HCT116 (cell line): ENCODE data around the gene SLC24A1. TPM values are rescaled to one million over a fixed set of nuclear protein-coding genes. Genes with fewer than 3 reads are reported as not detected.

Experiments
- ATAC-seq: fragments of 200-7000 bp; cut with Tn5 transposase; 2 replicates; pipeline ENCODE4 v1.9.1; 2020; ENCODE audit warnings: mild to moderate bottlenecking, moderate library complexity
- BruUV-seq: library from RNA; stranded (reverse); fragments of 400-500 nt; replicated peaks from 2 replicates; lab custom pipeline; 2021; lab: Mats Ljungman, UMichigan
- CTCF ChIA-PET: fragments of 300-600 bp; sonication (Branson Sonifier 250); formaldehyde crosslinking; loops from one replicate; lab custom pipeline; 2021; ENCODE audit warnings: antibody characterized with exemption; lab: Charles Lee
- POLR2A ChIA-PET: fragments of 300-600, 350-600 bp; sonication (Branson Sonifier 250); formaldehyde crosslinking; loops from one replicate; lab custom pipeline; 2021; ENCODE audit warnings: antibody characterized with exemption; lab: Charles Lee
- RAD21 ChIA-PET, 2 experiments: fragments of 300-600 bp; sonication (Branson Sonifier 250); formaldehyde crosslinking; loops; one replicate each; lab custom pipeline; 2023; ENCODE audit warnings: low total read pairs in 2 of 2; ENCODE audit not compliant: uncharacterized antibody in 2 of 2, unreplicated experiment in 2 of 2, low non-redundant PET in 1 of 2; lab: Charles Lee
- DNase-seq: peaks from one replicate; pipeline ENCODE4 v3.0.0-alpha.2; 2010; ENCODE audit warnings: low read depth, low spot score
- H2AFZ ChIP-seq: fragments of 200-600 bp; shearing (Covaris generic), sonication (generic); 2 replicates; pipeline ENCODE4 v1.6.1; 2017; ENCODE audit warnings: low read depth, mixed run types, mixed read lengths, antibody characterized with exemption, low read length; ENCODE audit not compliant: poor library complexity, severe bottlenecking
- H3K27ac ChIP-seq: 2 replicates; pipeline ENCODE4 v1.5.1; 2012; ENCODE audit warnings: low read depth, low read length
- H3K27me3 ChIP-seq: fragments of 200-600 bp; sonication (generic); 2 replicates; pipeline ENCODE4 v1.6.1; 2016; ENCODE audit warnings: mixed run types, low read length, mixed read lengths; ENCODE audit not compliant: insufficient read depth
- H3K36me3 ChIP-seq, 2 experiments: fragments of 200-500 bp in 1 of 2; fragments of 200-600 bp in 1 of 2; sonication (Bioruptor generic) in 1 of 2; sonication (generic) in 1 of 2; 2 replicates each; pipeline versions ENCODE4 v1.5.1 to v1.6.1; 2014 to 2016; ENCODE audit warnings: low read length in 2 of 2, inconsistent platforms in 1 of 2, mixed read lengths in 1 of 2, mixed run types in 1 of 2; ENCODE audit not compliant: insufficient read depth in 2 of 2, control insufficient read depth in 1 of 2
- H3K4me1 ChIP-seq, 2 experiments: fragments of 200-600 bp in 1 of 2; sonication (generic) in 1 of 2; 2 replicates each; pipeline versions ENCODE4 v1.5.1 to v1.6.1; 2012 to 2017; ENCODE audit warnings: low read length in 2 of 2, inconsistent platforms in 1 of 2, mild to moderate bottlenecking in 1 of 2, mixed read lengths in 1 of 2, mixed run types in 1 of 2, moderate library complexity in 1 of 2; ENCODE audit not compliant: insufficient read depth in 2 of 2, control insufficient read depth in 1 of 2
- H3K4me2 ChIP-seq: fragments of 200-600 bp; sonication (generic); 2 replicates; pipeline ENCODE4 v1.6.1; 2017; ENCODE audit warnings: mixed run types, low read length, mixed read lengths
- H3K4me3 ChIP-seq, 2 experiments: fragments of 200-600 bp in 1 of 2; sonication (generic) in 1 of 2; replicated peaks in 1 of 2; 2 replicates each; pipeline ENCODE4 v1.5.1; 2011 to 2016; ENCODE audit warnings: low read length in 2 of 2, control low read depth in 1 of 2, low read depth in 1 of 2, mild to moderate bottlenecking in 1 of 2, mixed read lengths in 1 of 2, mixed run types in 1 of 2
- H3K79me2 ChIP-seq: fragments of 200-600 bp; sonication (generic); 2 replicates; pipeline ENCODE4 v1.6.1; 2017; ENCODE audit warnings: mild to moderate bottlenecking, mixed run types, low read length, moderate library complexity, mixed read lengths; ENCODE audit not compliant: insufficient read depth
- H3K9ac ChIP-seq: fragments of 200-600 bp; sonication (generic); 2 replicates; pipeline ENCODE4 v1.6.1; 2016; ENCODE audit warnings: low read length, mixed read lengths
- H3K9me2 ChIP-seq: fragments of 200-600 bp; sonication (generic), shearing (Covaris generic); 2 replicates; pipeline ENCODE4 v1.6.1; 2017; ENCODE audit warnings: mixed run types, mild to moderate bottlenecking, moderate library complexity; ENCODE audit not compliant: insufficient read depth
- H3K9me3 ChIP-seq, 2 experiments: fragments of 200-500 bp in 1 of 2; fragments of 200-600 bp in 1 of 2; sonication (Bioruptor generic) in 1 of 2; sonication (generic) in 1 of 2; 2 replicates each; pipeline ENCODE4 v1.6.1; 2014 to 2017; ENCODE audit warnings: low read length in 2 of 2, mixed read lengths in 2 of 2, inconsistent platforms in 1 of 2, low read depth in 1 of 2, mild to moderate bottlenecking in 1 of 2, mixed run types in 1 of 2, moderate library complexity in 1 of 2; ENCODE audit not compliant: control insufficient read depth in 1 of 2, insufficient read depth in 1 of 2
- H4K20me1 ChIP-seq: fragments of 200-600 bp; sonication (generic), shearing (Covaris generic); 2 replicates; pipeline ENCODE4 v1.6.1; 2017; ENCODE audit warnings: mixed run types, mild to moderate bottlenecking, moderate library complexity; ENCODE audit not compliant: insufficient read depth
- CBX3 ChIP-seq: IDR thresholded peaks from 2 replicates; pipeline ENCODE4 v1.6.1; 2012; ENCODE audit warnings: low read depth
- CEBPB ChIP-seq: IDR thresholded peaks from 2 replicates; pipeline ENCODE4 v1.6.1; 2012; ENCODE audit warnings: low read depth
- CTCF ChIP-seq, 3 experiments: fragments of 200-600 bp in 1 of 3; sonication (generic) in 1 of 3; IDR thresholded peaks in 2 of 3; conservative IDR thresholded peaks in 1 of 3; 2 replicates each; pipeline ENCODE4 v1.5.1; 2012 to 2017; ENCODE audit warnings: low read depth in 2 of 3, low read length in 2 of 3, antibody characterized with exemption in 1 of 3, borderline replicate concordance in 1 of 3, control low read depth in 1 of 3, mild to moderate bottlenecking in 1 of 3, mixed read lengths in 1 of 3, mixed run types in 1 of 3, moderate library complexity in 1 of 3; ENCODE audit not compliant: insufficient read depth in 1 of 3
- ELF1 ChIP-seq: IDR thresholded peaks from 2 replicates; pipeline ENCODE4 v1.6.1; 2012; ENCODE audit warnings: low read depth, borderline replicate concordance
- EZH2phosphoT487 ChIP-seq: fragments of 200-600 bp; IDR thresholded peaks from 2 replicates; pipeline ENCODE4 v1.6.1; 2018; ENCODE audit warnings: antibody characterized with exemption, borderline replicate concordance
- FOSL1 ChIP-seq: IDR thresholded peaks from 2 replicates; pipeline ENCODE4 v1.6.1; 2012; ENCODE audit warnings: low read depth
- JUND ChIP-seq: IDR thresholded peaks from 2 replicates; pipeline ENCODE4 v1.6.1; 2012
- POLR2A ChIP-seq: IDR thresholded peaks from 2 replicates; pipeline ENCODE4 v1.7.0; 2011; ENCODE audit warnings: borderline replicate concordance; ENCODE audit not compliant: insufficient read depth, insufficient read length; ENCODE audit errors: extremely low read depth
- POLR2AphosphoS5 ChIP-seq: IDR thresholded peaks from 2 replicates; pipeline ENCODE4 v1.6.1; 2011; ENCODE audit warnings: mild to moderate bottlenecking, low read depth, low read length, moderate library complexity
- REST ChIP-seq: IDR thresholded peaks from 2 replicates; pipeline ENCODE4 v1.6.1; 2012; ENCODE audit warnings: low read depth
- SIN3A ChIP-seq: IDR thresholded peaks from 2 replicates; pipeline ENCODE4 v1.6.1; 2012; ENCODE audit warnings: low read depth
- SRF ChIP-seq: IDR thresholded peaks from 2 replicates; pipeline ENCODE4 v1.6.1; 2012; ENCODE audit warnings: low read depth
- TCF7L2 ChIP-seq: IDR thresholded peaks from 2 replicates; pipeline ENCODE4 v1.7.0; 2011; ENCODE audit warnings: borderline replicate concordance, inconsistent platforms; ENCODE audit not compliant: insufficient read depth, insufficient read length; ENCODE audit errors: extremely low read depth
- YY1 ChIP-seq: IDR thresholded peaks from 2 replicates; pipeline ENCODE4 v1.6.1; 2011; ENCODE audit warnings: low read length, low read depth, moderate library complexity, mild to moderate bottlenecking; ENCODE audit not compliant: insufficient replicate concordance; ENCODE audit errors: extremely low read depth
- ZNF274 ChIP-seq: fragments of 200-500 bp; sonication (Bioruptor generic); IDR thresholded peaks from 2 replicates; pipeline ENCODE4 v1.6.1; 2014; ENCODE audit warnings: mild to moderate bottlenecking, low read depth, low read length, inconsistent platforms
- intact Hi-C: fragments of 100-400 bp; cut with micrococcal nuclease; formaldehyde crosslinking; loops from 2 replicates; pipeline ENCODE4 v1.10.0; 2022
- total RNA-seq: library from RNA; stranded (reverse); gene quantifications from one replicate; pipeline ENCODE4 v1.2.1, GENCODE V29; 2021; ENCODE audit not compliant: unreplicated experiment
- TF ChIP-seq, protein P1 (sequence below): IDR thresholded peaks from 2 replicates; pipeline ENCODE4 v1.6.1; 2012
- TF ChIP-seq, protein P2 (sequence below): IDR thresholded peaks from 2 replicates; pipeline ENCODE4 v1.6.1; 2012

SLC24A1 gene
- total RNA-seq, 1 experiment from 2014 or later = 15.9 TPM

GRCh38 chr15:65603134-65603533 is 18.6 kb upstream of the SLC24A1 start:
- ATAC-seq = no peak
- no peaks in the 10 kb centered on the region for H3K27me3 ChIP-seq
- no peak overlapping the region for H3K27ac ChIP-seq
- TF ChIP-seq SRF (no peak), EZH2phosphoT487 (no peak), CBX3 (no peak), YY1 (no peak), ELF1 (no peak), FOSL1 (no peak), CTCF (IDR thresholded peaks at IDR 0.05 in 2 of 3, conservative IDR thresholded peaks at IDR 0.05 in 1 of 3; ENCODE audit: borderline replicate concordance in 1 of 3, insufficient read depth in 1 of 3, low read depth in 2 of 3, low read length in 2 of 3) (no peak), POLR2A (no peak)
- TF ChIP-seq, protein P1, sequence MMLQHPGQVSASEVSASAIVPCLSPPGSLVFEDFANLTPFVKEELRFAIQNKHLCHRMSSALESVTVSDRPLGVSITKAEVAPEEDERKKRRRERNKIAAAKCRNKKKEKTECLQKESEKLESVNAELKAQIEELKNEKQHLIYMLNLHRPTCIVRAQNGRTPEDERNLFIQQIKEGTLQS = no peak
- intact Hi-C loops = no loop called here
- H3K79me2 ChIP-seq = peaks cover 28% of the 10 kb centered on the region
- no peak for DNase-seq
- CTCF ChIA-PET = no interaction called here
- no peak overlapping the region for H3K9ac ChIP-seq
- POLR2A ChIA-PET = no interaction called here
- no TSS peak for BruUV-seq
- no peaks in the 10 kb centered on the region for H3K9me3 ChIP-seq
- H3K4me2 ChIP-seq = no peak overlapping the region
- H2AFZ ChIP-seq = no peak overlapping the region
- H3K36me3 ChIP-seq = peaks cover 6 to 22% of the 10 kb centered on the region in 2 experiments
- no peaks in the 10 kb centered on the region for H3K4me1 ChIP-seq
- no peak overlapping the region for H3K4me3 ChIP-seq
- RAD21 ChIA-PET = no interaction called here
- H3K9me2 ChIP-seq = no peaks in the 10 kb centered on the region
- H4K20me1 ChIP-seq = no peaks in the 10 kb centered on the region

- ChIA-PET CTCF (no interaction called here), RAD21 (no interaction called here), POLR2A (no interaction called here)
- no peak overlapping the region for H2AFZ ChIP-seq
- no peaks in the 10 kb centered on the region for H3K27me3 ChIP-seq
- H3K9me2 ChIP-seq = no peaks in the 10 kb centered on the region
- DNase-seq = no peak
- peaks cover 5 to 20% of the 10 kb centered on the region in 2 experiments; a peak in 3 of 4 replicates for H3K36me3 ChIP-seq
- BruUV-seq = no TSS peak
- H3K9me3 ChIP-seq = no peaks in the 10 kb centered on the region
- no peaks in the 10 kb centered on the region for H3K4me1 ChIP-seq
- no peak for ATAC-seq
- intact Hi-C loops = no loop called here
- no peaks in the 10 kb centered on the region for H4K20me1 ChIP-seq
- H3K9ac ChIP-seq = no peak overlapping the region
- no peak overlapping the region for H3K4me2 ChIP-seq
- H3K4me3 ChIP-seq = no peak overlapping the region
- H3K79me2 ChIP-seq = peaks cover 32% of the 10 kb centered on the region
- no peak overlapping the region for H3K27ac ChIP-seq
- TF ChIP-seq ZNF274 = no peak
- TF ChIP-seq CEBPB = no peak
- TF ChIP-seq JUND = no peak
- TF ChIP-seq, protein P2, sequence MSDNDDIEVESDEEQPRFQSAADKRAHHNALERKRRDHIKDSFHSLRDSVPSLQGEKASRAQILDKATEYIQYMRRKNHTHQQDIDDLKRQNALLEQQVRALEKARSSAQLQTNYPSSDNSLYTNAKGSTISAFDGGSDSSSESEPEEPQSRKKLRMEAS = no peak
- no peak for TF ChIP-seq REST
- no peak for TF ChIP-seq ELF1
- TF ChIP-seq POLR2A = no peak
- no peak for TF ChIP-seq TCF7L2
- no peak for TF ChIP-seq POLR2AphosphoS5
- TF ChIP-seq YY1 = no peak
- TF ChIP-seq SIN3A = no peak
Observed at GRCh38 chr15:65603559-65603958, 18.2 kb upstream of the SLC24A1 start.
